ENCODE results near the gene DES. TPM values are rescaled to one million over a fixed set of nuclear protein-coding genes. Genes with fewer than 3 reads are reported as not detected.

Gene DES
- total RNA-seq, 4 donors from 2014 or later = 578 to 3,551 (median 1,628) TPM

DNA sequence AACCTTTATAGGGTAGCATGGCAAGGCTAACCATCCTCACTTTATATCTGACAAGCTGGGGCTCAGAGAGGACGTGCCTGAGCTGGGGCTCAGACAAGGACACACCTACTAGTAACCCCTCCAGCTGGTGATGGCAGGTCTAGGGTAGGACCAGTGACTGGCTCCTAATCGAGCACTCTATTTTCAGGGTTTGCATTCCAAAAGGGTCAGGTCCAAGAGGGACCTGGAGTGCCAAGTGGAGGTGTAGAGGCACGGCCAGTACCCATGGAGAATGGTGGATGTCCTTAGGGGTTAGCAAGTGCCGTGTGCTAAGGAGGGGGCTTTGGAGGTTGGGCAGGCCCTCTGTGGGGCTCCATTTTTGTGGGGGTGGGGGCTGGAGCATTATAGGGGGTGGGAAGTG, 1.2 kb upstream of the DES start:
- DNase-seq = peak in 1 of 2 donors; percentile 30
- H3K4me1 ChIP-seq = peaks cover 0 to 6% of the 10 kb centered on the region in 2 donors
- no peaks in the 10 kb centered on the region for H3K9me3 ChIP-seq
- H3K27ac ChIP-seq = peak overlapping the region; percentile 93 to 99
- no peaks in the 10 kb centered on the region for H3K27me3 ChIP-seq
- TF ChIP-seq, protein P1, sequence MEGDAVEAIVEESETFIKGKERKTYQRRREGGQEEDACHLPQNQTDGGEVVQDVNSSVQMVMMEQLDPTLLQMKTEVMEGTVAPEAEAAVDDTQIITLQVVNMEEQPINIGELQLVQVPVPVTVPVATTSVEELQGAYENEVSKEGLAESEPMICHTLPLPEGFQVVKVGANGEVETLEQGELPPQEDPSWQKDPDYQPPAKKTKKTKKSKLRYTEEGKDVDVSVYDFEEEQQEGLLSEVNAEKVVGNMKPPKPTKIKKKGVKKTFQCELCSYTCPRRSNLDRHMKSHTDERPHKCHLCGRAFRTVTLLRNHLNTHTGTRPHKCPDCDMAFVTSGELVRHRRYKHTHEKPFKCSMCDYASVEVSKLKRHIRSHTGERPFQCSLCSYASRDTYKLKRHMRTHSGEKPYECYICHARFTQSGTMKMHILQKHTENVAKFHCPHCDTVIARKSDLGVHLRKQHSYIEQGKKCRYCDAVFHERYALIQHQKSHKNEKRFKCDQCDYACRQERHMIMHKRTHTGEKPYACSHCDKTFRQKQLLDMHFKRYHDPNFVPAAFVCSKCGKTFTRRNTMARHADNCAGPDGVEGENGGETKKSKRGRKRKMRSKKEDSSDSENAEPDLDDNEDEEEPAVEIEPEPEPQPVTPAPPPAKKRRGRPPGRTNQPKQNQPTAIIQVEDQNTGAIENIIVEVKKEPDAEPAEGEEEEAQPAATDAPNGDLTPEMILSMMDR (IDR thresholded peaks at IDR 0.05) = no peak
- no peak for TF ChIP-seq POLR2A (IDR thresholded peaks at IDR 0.05)
- H3K4me3 ChIP-seq = no peak overlapping the region
- H3K36me3 ChIP-seq = no peaks in the 10 kb centered on the region
- intact Hi-C loops (cut with DNase I; ENCODE audit: low total_unique reads) = no loop called here

DNA sequence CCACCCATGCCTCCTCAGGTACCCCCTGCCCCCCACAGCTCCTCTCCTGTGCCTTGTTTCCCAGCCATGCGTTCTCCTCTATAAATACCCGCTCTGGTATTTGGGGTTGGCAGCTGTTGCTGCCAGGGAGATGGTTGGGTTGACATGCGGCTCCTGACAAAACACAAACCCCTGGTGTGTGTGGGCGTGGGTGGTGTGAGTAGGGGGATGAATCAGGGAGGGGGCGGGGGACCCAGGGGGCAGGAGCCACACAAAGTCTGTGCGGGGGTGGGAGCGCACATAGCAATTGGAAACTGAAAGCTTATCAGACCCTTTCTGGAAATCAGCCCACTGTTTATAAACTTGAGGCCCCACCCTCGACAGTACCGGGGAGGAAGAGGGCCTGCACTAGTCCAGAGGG, 803 bp upstream of the DES start:
- no peak overlapping the region for H3K4me3 ChIP-seq
- H3K9me3 ChIP-seq = no peaks in the 10 kb centered on the region
- DNase-seq = peak; percentile 71 to 87
- H3K4me1 ChIP-seq = peaks cover 0 to 6% of the 10 kb centered on the region in 2 donors
- no peaks in the 10 kb centered on the region for H3K27me3 ChIP-seq
- H3K36me3 ChIP-seq = no peaks in the 10 kb centered on the region
- peak overlapping the region; percentile 93 to 99 for H3K27ac ChIP-seq
- intact Hi-C loops (cut with DNase I; ENCODE audit: low total_unique reads) = no loop called here
- no peak for TF ChIP-seq POLR2A (IDR thresholded peaks at IDR 0.05)

DNA sequence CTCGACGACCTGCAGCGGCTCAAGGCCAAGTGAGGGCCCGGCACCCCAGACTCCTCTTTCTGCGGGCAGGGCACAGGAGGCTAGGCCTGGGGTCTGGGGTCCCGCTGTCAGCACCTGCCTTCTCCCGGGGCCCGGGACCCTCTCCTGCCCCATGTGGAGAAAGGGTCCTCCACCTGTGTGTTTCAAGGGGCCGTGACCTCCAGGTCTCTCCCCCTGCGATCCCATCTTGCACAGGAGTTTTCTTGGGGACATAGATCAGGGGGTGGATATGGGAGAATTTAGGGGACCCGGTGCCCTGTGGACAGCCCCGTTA, 791 bp downstream of the DES start:
- TF ChIP-seq, protein P1 (IDR thresholded peaks at IDR 0.05) = no peak
- no peak for TF ChIP-seq POLR2A (IDR thresholded peaks at IDR 0.05)

DNA sequence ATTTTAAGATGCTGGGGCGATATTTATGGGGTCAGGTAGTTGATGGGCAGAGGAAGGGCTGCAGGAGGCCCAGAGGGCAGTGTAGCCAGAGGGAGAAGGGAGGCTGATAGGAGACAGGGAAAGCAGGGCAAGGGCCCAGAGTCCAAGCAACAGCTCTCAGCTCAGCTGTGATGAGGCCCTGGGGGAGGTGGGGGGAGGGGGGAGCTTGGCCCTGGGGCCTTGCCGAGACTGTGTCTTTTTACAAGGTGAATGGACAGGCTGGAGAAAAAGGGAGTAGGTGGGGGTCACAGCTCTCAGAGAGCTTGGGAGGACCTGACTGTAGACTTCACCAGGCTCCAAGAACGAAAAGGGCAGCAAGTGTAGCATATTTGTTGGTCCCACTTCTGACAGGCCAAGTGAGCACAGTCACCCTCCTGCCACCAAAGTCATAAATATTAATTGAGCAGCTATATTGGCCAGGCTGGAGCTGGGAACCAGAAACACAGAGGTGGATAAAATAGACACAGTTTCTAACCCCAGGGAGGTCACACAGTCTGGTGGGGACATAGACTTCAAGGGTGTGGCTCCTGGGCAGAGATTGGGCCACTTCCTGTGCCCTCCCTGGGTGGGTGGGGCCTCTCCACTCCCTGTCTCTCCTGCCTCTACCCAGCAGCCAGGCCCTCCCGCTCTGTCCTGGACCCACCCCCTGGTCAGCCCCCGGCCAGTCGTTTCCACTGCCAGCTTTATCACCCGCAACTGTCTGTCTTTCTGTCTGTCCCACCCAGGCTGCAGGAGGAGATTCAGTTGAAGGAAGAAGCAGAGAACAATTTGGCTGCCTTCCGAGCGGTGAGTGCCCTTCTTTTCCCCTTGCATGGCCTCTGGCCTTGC, 1.4 kb downstream of the DES start:
- no peak for TF ChIP-seq POLR2A (IDR thresholded peaks at IDR 0.05)
- TF ChIP-seq, protein P1 (IDR thresholded peaks at IDR 0.05) = no peak
- Histone ChIP-seq H3K27ac (peak overlapping the region; percentile 93 to 99), H3K27me3 (no peaks in the 10 kb centered on the region), H3K4me3 (peak overlapping the region; percentile 56 to 75), H3K9me3 (no peaks in the 10 kb centered on the region), H3K4me1 (peaks cover 0 to 6% of the 10 kb centered on the region in 2 donors), H3K36me3 (no peaks in the 10 kb centered on the region)
- DNase-seq = peak in 1 of 2 donors; percentile 67
- intact Hi-C loops (cut with DNase I; ENCODE audit: low total_unique reads) = no loop called here

More for the DNA sequence above, 791 bp downstream of the DES start:
- Histone ChIP-seq H3K27me3 (no peaks in the 10 kb centered on the region), H3K36me3 (no peaks in the 10 kb centered on the region), H3K4me1 (peaks cover 0 to 6% of the 10 kb centered on the region in 2 donors), H3K9me3 (no peaks in the 10 kb centered on the region), H3K4me3 (peak overlapping the region; percentile 56 to 75), H3K27ac (peak overlapping the region; percentile 93 to 99)
- intact Hi-C loops (cut with DNase I; ENCODE audit: low total_unique reads) = no loop called here
- peak in 1 of 2 donors; percentile 20 for DNase-seq

DNA sequence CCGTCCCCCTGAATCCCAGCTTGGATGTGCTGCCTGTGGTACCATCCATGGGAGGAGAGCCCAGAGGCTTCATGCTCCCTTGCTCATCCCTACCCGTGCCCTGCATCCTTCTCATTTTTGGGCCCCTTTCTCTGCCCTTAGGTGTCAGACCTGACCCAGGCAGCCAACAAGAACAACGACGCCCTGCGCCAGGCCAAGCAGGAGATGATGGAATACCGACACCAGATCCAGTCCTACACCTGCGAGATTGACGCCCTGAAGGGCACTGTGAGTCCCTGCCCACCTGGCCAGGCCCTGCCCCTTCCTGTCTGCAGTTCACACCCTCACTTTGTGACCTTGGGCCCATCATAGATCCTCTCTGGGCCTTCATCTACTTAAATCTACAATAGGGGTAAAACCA, 2.5 kb downstream of the DES start:
- Histone ChIP-seq H3K9me3 (no peaks in the 10 kb centered on the region), H3K4me3 (peak overlapping the region; percentile 56 to 75), H3K27me3 (no peaks in the 10 kb centered on the region), H3K36me3 (no peaks in the 10 kb centered on the region), H3K27ac (peak overlapping the region; percentile 93 to 99), H3K4me1 (peaks cover 0 to 2% of the 10 kb centered on the region in 2 donors)
- intact Hi-C loops (cut with DNase I; ENCODE audit: low total_unique reads) = no loop called here
- DNase-seq = peak in 1 of 2 donors; percentile 20
- TF ChIP-seq POLR2A (IDR thresholded peaks at IDR 0.05) = no peak
- TF ChIP-seq, protein P1 (IDR thresholded peaks at IDR 0.05) = no peak

Data from uterus (tissue), 4 donors.